Non-pigmented ciliary epithelial cell (primary cell): Measurements from ENCODE around the gene FLOT1.

Source experiments
- DNase-seq: peaks from one replicate; pipeline ENCODE4 v3.0.0-alpha.2; 2010; ENCODE audit warnings: low read depth

Gene FLOT1

DNA sequence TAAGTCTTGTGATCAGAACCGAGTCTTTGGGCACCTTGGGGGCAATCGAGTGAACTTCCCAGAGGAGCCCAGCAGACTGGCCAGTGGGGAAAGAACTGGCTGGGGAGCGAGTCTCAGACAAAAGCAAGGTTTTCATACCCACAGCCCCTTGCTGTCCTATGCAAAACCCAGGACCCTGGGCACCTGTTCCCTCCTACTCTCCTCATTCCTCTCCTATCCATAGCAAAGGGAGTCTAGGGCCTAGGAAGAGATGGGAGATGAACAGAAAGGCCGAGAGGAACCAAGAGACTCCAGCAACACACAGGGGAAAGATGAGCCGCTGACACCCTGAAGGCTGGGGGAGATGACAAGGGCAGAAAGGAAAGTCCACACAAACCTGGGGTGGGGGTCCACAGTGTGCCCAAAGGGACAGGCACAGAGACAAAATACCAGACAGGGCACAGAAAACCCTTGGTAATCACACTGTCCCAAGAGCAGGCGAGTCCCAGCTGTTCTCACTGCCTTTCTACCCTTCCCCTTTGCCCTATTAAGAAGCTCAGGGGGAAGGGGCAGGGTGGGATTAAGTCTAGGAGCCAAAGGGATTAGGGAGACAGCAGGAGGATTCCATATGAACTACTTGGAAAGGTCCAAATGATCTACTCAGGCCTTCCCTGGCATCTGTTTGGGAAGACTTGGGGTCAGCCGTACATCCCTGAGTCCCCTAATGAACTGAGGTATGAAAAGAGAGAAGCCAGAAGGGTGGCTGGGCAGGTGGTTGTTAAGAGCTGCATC, 62.5 kb downstream of the FLOT1 start:
- DNase-seq, result no peak

GRCh38 chr6:30678964-30679726, 63.3 kb downstream of the FLOT1 start:
- DNase-seq, result no peak
